Kidney tubule cell (primary cell): ENCODE measurements around the gene LYST.
"Not testable (repeated sequence)": the region's sequence is repeated elsewhere in the genome, so short reads cannot be mapped to it uniquely, and the experiment has no call there.

ENCODE experiments used
- DNase-seq: peaks from one replicate; pipeline ENCODE4 v3.0.0-alpha.2; 2018; ENCODE audit warnings: low spot score

The LYST gene

GRCh38 chr1:235858766-235859165, 7.9 kb downstream of the LYST start:
- no peak for DNase-seq

- no peak for DNase-seq
Measured at GRCh38 chr1:235857756-235858155, 8.9 kb downstream of the LYST start.

GRCh38 chr1:235855811-235856429, 10.8 kb downstream of the LYST start:
- DNase-seq: no peak

- DNase-seq: no peak
Measured at GRCh38 chr1:235854347-235854746, 12.4 kb downstream of the LYST start.

- no peak for DNase-seq
Measured at GRCh38 chr1:235853653-235854052, 13.1 kb downstream of the LYST start.

- DNase-seq: no peak
Measured at GRCh38 chr1:235852887-235853286, 13.8 kb downstream of the LYST start.

GRCh38 chr1:235851939-235852338, 14.8 kb downstream of the LYST start:
- DNase-seq: no peak

GRCh38 chr1:235848251-235848650, 18.5 kb downstream of the LYST start:
- DNase-seq: not testable (repeated sequence)

- not testable (repeated sequence) for DNase-seq
Measured at GRCh38 chr1:235845656-235846107, 21.0 kb downstream of the LYST start.

- DNase-seq: no peak
Measured at GRCh38 chr1:235844776-235845175, 21.9 kb downstream of the LYST start.

GRCh38 chr1:235843461-235843961, 23.2 kb downstream of the LYST start:
- peak; percentile 48 for DNase-seq

- DNase-seq: no peak
Measured at GRCh38 chr1:235841938-235842545, 24.7 kb downstream of the LYST start.

- peak; percentile 11 for DNase-seq
Measured at GRCh38 chr1:235838021-235838420, 28.7 kb downstream of the LYST start.

GRCh38 chr1:235835226-235835625, 31.5 kb downstream of the LYST start:
- DNase-seq: peak; percentile 35

GRCh38 chr1:235834620-235835019, 32.1 kb downstream of the LYST start:
- peak; percentile 46 for DNase-seq

- DNase-seq: no peak
Measured at GRCh38 chr1:235832011-235832410, 34.7 kb downstream of the LYST start.

- DNase-seq: peak; percentile 67
Measured at GRCh38 chr1:235831148-235831547, 35.6 kb downstream of the LYST start.

GRCh38 chr1:235826102-235826854, 40.4 kb downstream of the LYST start:
- DNase-seq: no peak

- DNase-seq: no peak
Measured at GRCh38 chr1:235825229-235825628, 41.5 kb downstream of the LYST start.

- DNase-seq: no peak
Measured at GRCh38 chr1:235823684-235824083, 43.0 kb downstream of the LYST start.

GRCh38 chr1:235822685-235823084, 44.0 kb downstream of the LYST start:
- DNase-seq: no peak

GRCh38 chr1:235821361-235821981, 45.2 kb downstream of the LYST start:
- no peak for DNase-seq

GRCh38 chr1:235820061-235820460, 46.6 kb downstream of the LYST start:
- no peak for DNase-seq
